ENCODE data around the gene PAOX.

Gene PAOX

DNA sequence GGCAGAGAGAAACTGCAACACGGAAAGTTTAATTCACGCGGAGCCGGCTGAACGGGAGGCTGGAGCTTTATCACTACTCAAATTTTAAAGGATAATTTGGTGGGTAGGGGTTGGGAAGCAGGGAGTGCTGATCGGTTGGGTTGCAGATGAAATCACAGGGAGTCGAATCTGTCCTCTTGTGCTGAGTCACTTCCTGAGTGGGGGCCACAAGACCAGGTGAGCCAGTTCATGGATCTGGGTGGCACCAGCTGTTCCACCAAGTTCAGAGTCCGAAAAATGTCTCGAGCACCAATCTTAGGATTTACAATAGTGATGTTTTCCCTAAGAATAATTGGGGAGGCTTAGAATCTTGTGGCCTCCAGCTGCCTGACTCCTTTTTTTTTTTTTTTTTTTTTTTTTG, 35.5 kb upstream of the PAOX start:
- Histone ChIP-seq H3K4ac (ENCODE audit: low read depth, low read length) (no peak overlapping the region), H2BK12ac (ENCODE audit: low read length) (no peak overlapping the region), H2BK5ac (ENCODE audit: low read depth, low read length, poor library complexity) (no peak overlapping the region), H3K4me3 (ENCODE audit: low read depth, low read length) (no peak overlapping the region), H4K8ac (ENCODE audit: low read depth, low read length) (peak overlapping the region; percentile 13), H3K14ac (ENCODE audit: low read length) (no peak overlapping the region), H3K9ac (ENCODE audit: low read length) (no peak overlapping the region), H3K9me3 (ENCODE audit: insufficient read depth, low read depth, low read length) (peaks cover 10% of the 10 kb centered on the region), H3K79me2 (ENCODE audit: control insufficient read depth, insufficient read depth, low read length, poor library complexity) (no peaks in the 10 kb centered on the region), H3K4me1 (ENCODE audit: control insufficient read depth in 1 of 2, insufficient read depth in 2 of 2, low read length in 2 of 2) (peaks cover 5 to 7% of the 10 kb centered on the region in 2 experiments), H3K18ac (ENCODE audit: low read length) (no peak overlapping the region), H3K36me3 (ENCODE audit: control insufficient read depth in 1 of 2, insufficient read depth in 2 of 2, low read length in 2 of 2) (no peaks in the 10 kb centered on the region), H3K27ac (ENCODE audit: low read depth, low read length) (no peak overlapping the region), H3K23ac (ENCODE audit: low read length) (no peak overlapping the region), H2AK5ac (ENCODE audit: low read length) (no peak overlapping the region), H4K91ac (ENCODE audit: low read depth, low read length) (no peak overlapping the region), H2BK120ac (ENCODE audit: insufficient read depth, low read length, poor library complexity) (no peak overlapping the region), H3K4me2 (ENCODE audit: low read length) (no peak overlapping the region), H2AFZ (ENCODE audit: insufficient read depth, low read length, poor library complexity) (no peak overlapping the region), H3K79me1 (ENCODE audit: low read length) (no peaks in the 10 kb centered on the region), H3K27me3 (ENCODE audit: insufficient read depth, low read length) (no peaks in the 10 kb centered on the region), H4K12ac (ENCODE audit: low read depth, low read length) (no peak overlapping the region)
- no CpG with 5 or more reads among the region's 9 CpGs for WGBS (ENCODE audit: extremely low coverage, insufficient coverage, insufficient read length)
- no peak for DNase-seq

- Histone ChIP-seq H3K4me3 (ENCODE audit: low read depth, low read length) (no peak overlapping the region), H3K23ac (ENCODE audit: low read length) (no peak overlapping the region), H3K27ac (ENCODE audit: low read depth, low read length) (no peak overlapping the region), H2AK5ac (ENCODE audit: low read length) (no peak overlapping the region), H3K9ac (ENCODE audit: low read length) (no peak overlapping the region), H3K18ac (ENCODE audit: low read length) (no peak overlapping the region), H4K8ac (ENCODE audit: low read depth, low read length) (no peak overlapping the region), H4K91ac (ENCODE audit: low read depth, low read length) (no peak overlapping the region), H2AFZ (ENCODE audit: insufficient read depth, low read length, poor library complexity) (no peak overlapping the region), H3K4me1 (ENCODE audit: control insufficient read depth in 1 of 2, insufficient read depth in 2 of 2, low read length in 2 of 2) (peaks cover 5 to 7% of the 10 kb centered on the region in 2 experiments), H3K4me2 (ENCODE audit: low read length) (no peak overlapping the region), H3K79me2 (ENCODE audit: control insufficient read depth, insufficient read depth, low read length, poor library complexity) (no peaks in the 10 kb centered on the region), H4K12ac (ENCODE audit: low read depth, low read length) (no peak overlapping the region), H3K27me3 (ENCODE audit: insufficient read depth, low read length) (no peaks in the 10 kb centered on the region), H2BK120ac (ENCODE audit: insufficient read depth, low read length, poor library complexity) (no peak overlapping the region), H2BK12ac (ENCODE audit: low read length) (no peak overlapping the region), H3K79me1 (ENCODE audit: low read length) (no peaks in the 10 kb centered on the region), H3K36me3 (ENCODE audit: control insufficient read depth in 1 of 2, insufficient read depth in 2 of 2, low read length in 2 of 2) (no peaks in the 10 kb centered on the region), H3K4ac (ENCODE audit: low read depth, low read length) (no peak overlapping the region), H3K9me3 (ENCODE audit: insufficient read depth, low read depth, low read length) (peaks cover 6% of the 10 kb centered on the region), H2BK5ac (ENCODE audit: low read depth, low read length, poor library complexity) (no peak overlapping the region), H3K14ac (ENCODE audit: low read length) (no peak overlapping the region)
- no peak for DNase-seq
- no CpG with 5 or more reads among the region's 5 CpGs for WGBS (ENCODE audit: extremely low coverage, insufficient coverage, insufficient read length)
Measured at GRCh38 chr10:133344236-133344635, 34.8 kb upstream of the PAOX start.

- no peaks in the 10 kb centered on the region for H3K79me2 ChIP-seq (ENCODE audit: control insufficient read depth, insufficient read depth, low read length, poor library complexity)
- no peak overlapping the region for H3K14ac ChIP-seq (ENCODE audit: low read length)
- peak overlapping the region; percentile 26 for H3K4me3 ChIP-seq (ENCODE audit: low read depth, low read length)
- H2BK5ac ChIP-seq (ENCODE audit: low read depth, low read length, poor library complexity), result no peak overlapping the region
- no peak overlapping the region for H2AFZ ChIP-seq (ENCODE audit: insufficient read depth, low read length, poor library complexity)
- H4K8ac ChIP-seq (ENCODE audit: low read depth, low read length), result no peak overlapping the region
- H4K12ac ChIP-seq (ENCODE audit: low read depth, low read length), result no peak overlapping the region
- no peak overlapping the region for H3K23ac ChIP-seq (ENCODE audit: low read length)
- no peaks in the 10 kb centered on the region for H3K36me3 ChIP-seq (ENCODE audit: control insufficient read depth in 1 of 2, insufficient read depth in 2 of 2, low read length in 2 of 2)
- H3K9ac ChIP-seq (ENCODE audit: low read length), result no peak overlapping the region
- H3K4me2 ChIP-seq (ENCODE audit: low read length), result no peak overlapping the region
- WGBS (ENCODE audit: extremely low coverage, insufficient coverage, insufficient read length), result no CpG with 5 or more reads among the region's 11 CpGs
- no peak overlapping the region for H3K4ac ChIP-seq (ENCODE audit: low read depth, low read length)
- no peak overlapping the region for H2BK120ac ChIP-seq (ENCODE audit: insufficient read depth, low read length, poor library complexity)
- H3K18ac ChIP-seq (ENCODE audit: low read length), result no peak overlapping the region
- no peaks in the 10 kb centered on the region for H3K79me1 ChIP-seq (ENCODE audit: low read length)
- H4K91ac ChIP-seq (ENCODE audit: low read depth, low read length), result no peak overlapping the region
- H3K4me1 ChIP-seq (ENCODE audit: control insufficient read depth in 1 of 2, insufficient read depth in 2 of 2, low read length in 2 of 2), result peaks cover 5 to 7% of the 10 kb centered on the region in 2 experiments
- no peak overlapping the region for H2BK12ac ChIP-seq (ENCODE audit: low read length)
- no peaks in the 10 kb centered on the region for H3K27me3 ChIP-seq (ENCODE audit: insufficient read depth, low read length)
- DNase-seq, result no peak
- no peak overlapping the region for H3K27ac ChIP-seq (ENCODE audit: low read depth, low read length)
- H2AK5ac ChIP-seq (ENCODE audit: low read length), result no peak overlapping the region
- H3K9me3 ChIP-seq (ENCODE audit: insufficient read depth, low read depth, low read length), result peaks cover 4% of the 10 kb centered on the region
Measured at GRCh38 chr10:133346413-133346812, 32.6 kb upstream of the PAOX start.

- Histone ChIP-seq H3K23ac (ENCODE audit: low read length) (no peak overlapping the region), H2BK5ac (ENCODE audit: low read depth, low read length, poor library complexity) (no peak overlapping the region), H2AFZ (ENCODE audit: insufficient read depth, low read length, poor library complexity) (no peak overlapping the region), H2BK12ac (ENCODE audit: low read length) (no peak overlapping the region), H3K4me2 (ENCODE audit: low read length) (no peak overlapping the region), H3K27ac (ENCODE audit: low read depth, low read length) (no peak overlapping the region), H3K4me1 (ENCODE audit: control insufficient read depth in 1 of 2, insufficient read depth in 2 of 2, low read length in 2 of 2) (peaks cover 5 to 7% of the 10 kb centered on the region in 2 experiments), H3K79me2 (ENCODE audit: control insufficient read depth, insufficient read depth, low read length, poor library complexity) (no peaks in the 10 kb centered on the region), H3K36me3 (ENCODE audit: control insufficient read depth in 1 of 2, insufficient read depth in 2 of 2, low read length in 2 of 2) (no peaks in the 10 kb centered on the region), H2AK5ac (ENCODE audit: low read length) (no peak overlapping the region), H3K4me3 (ENCODE audit: low read depth, low read length) (no peak overlapping the region), H2BK120ac (ENCODE audit: insufficient read depth, low read length, poor library complexity) (no peak overlapping the region), H3K4ac (ENCODE audit: low read depth, low read length) (no peak overlapping the region), H4K12ac (ENCODE audit: low read depth, low read length) (no peak overlapping the region), H3K79me1 (ENCODE audit: low read length) (no peaks in the 10 kb centered on the region), H3K27me3 (ENCODE audit: insufficient read depth, low read length) (no peaks in the 10 kb centered on the region), H4K8ac (ENCODE audit: low read depth, low read length) (no peak overlapping the region), H3K9ac (ENCODE audit: low read length) (no peak overlapping the region), H3K9me3 (ENCODE audit: insufficient read depth, low read depth, low read length) (peaks cover 4% of the 10 kb centered on the region), H3K18ac (ENCODE audit: low read length) (no peak overlapping the region), H4K91ac (ENCODE audit: low read depth, low read length) (no peak overlapping the region), H3K14ac (ENCODE audit: low read length) (no peak overlapping the region)
- no CpG with 5 or more reads among the region's 16 CpGs for WGBS (ENCODE audit: extremely low coverage, insufficient coverage, insufficient read length)
- no peak for DNase-seq
Measured at GRCh38 chr10:133347710-133348517, 31.1 kb upstream of the PAOX start.

Data from trophoblast cell (in vitro differentiated cells and primary cell).